Measurements from ENCODE around the gene HSPA12B. TPM values are rescaled to one million over a fixed set of nuclear protein-coding genes. Genes with fewer than 3 reads are reported as not detected.

HSPA12B gene
- total and polyA plus RNA-seq, 2 of the 8 experiments (the other 6 are each of a cell fraction or from before 2014, with no cell fraction given) = 2.2 to 4.3 TPM

- no peaks in the 10 kb centered on the region for H3K79me1 ChIP-seq (ENCODE audit: low read depth, low read length)
- 85% methylated on average over 4 of the region's 4 CpGs; no CpG with 5 or more reads in 1 of the 2 experiments for WGBS, 2 experiments (ENCODE audit: extremely low coverage in 1 of 2, insufficient coverage in 1 of 2, insufficient read length in 1 of 2, insufficient replicate concordance in 2 of 2, low coverage in 1 of 2, low lambda C conversion rate in 2 of 2, missing lambda C conversion rate in 1 of 2)
- H2BK120ac ChIP-seq (replicated peaks; ENCODE audit: low read depth, low read length) = no peak overlapping the region
- ChIA-PET CTCF (ENCODE audit: partially characterized antibody) (interaction anchor here (0.8 to 17.6 kb wide), 9 partner anchors 9 to 58 kb away, joined by 3 to 221 read pairs (median 5); partner anchors contain the start of genes CENPB and SIGLEC1), POLR2A (ENCODE audit: partially characterized antibody) (interaction anchor here (0.7 kb wide), 1 partner anchor 511 kb away, joined by 3 read pairs; no protein-coding TSS in a partner anchor)
- peaks cover 1 to 23% (median 18%) of the 10 kb centered on the region in 4 experiments; a peak in 6 of 7 replicates for H3K27me3 ChIP-seq (replicated peaks in 1 of 4; ENCODE audit: control insufficient read depth in 3 of 4, extremely low read depth in 1 of 4, insufficient read depth in 3 of 4, low read length in 3 of 4)
- no peak overlapping the region for H2BK15ac ChIP-seq (ENCODE audit: low read length)
- no peaks in the 10 kb centered on the region for H3K9me3 ChIP-seq (ENCODE audit: insufficient read depth in 2 of 2, low read depth in 1 of 2, low read length in 1 of 2)
- H4K8ac ChIP-seq (ENCODE audit: extremely low read depth, insufficient read depth, low read length) = no peak overlapping the region
- no peak overlapping the region for H3K9ac ChIP-seq (replicated peaks in 1 of 4; ENCODE audit: extremely low read depth in 1 of 4, low read depth in 3 of 4, low read length in 3 of 4)
- 0 out of 2 replicates have a peak, but pooled peaks cover 2% of the 10 kb centered on the region for H3K23me2 ChIP-seq (ENCODE audit: low read depth, low read length)
- no peak overlapping the region for H3K56ac ChIP-seq (replicated peaks; ENCODE audit: insufficient read length, low read depth, low read length)
- H4K5ac ChIP-seq (ENCODE audit: insufficient read length, low read depth, low read length) = no peak overlapping the region
- no peak overlapping the region for H2BK12ac ChIP-seq (ENCODE audit: low read depth, low read length)
- no peak overlapping the region for H3K4me3 ChIP-seq (ENCODE audit: extremely low read depth in 1 of 4, insufficient read depth in 2 of 4, low read depth in 3 of 4, low read length in 4 of 4)
- H2BK20ac ChIP-seq (ENCODE audit: low read length) = no peak overlapping the region
- no peak for FAIRE-seq
- H3K4me1 ChIP-seq (replicated peaks in 1 of 4; ENCODE audit: control insufficient read depth in 3 of 4, insufficient read depth in 4 of 4, low read length in 3 of 4) = peaks cover 0 to 34% (median 23%) of the 10 kb centered on the region in 4 experiments; a peak in 5 of 7 replicates
- H3K4ac ChIP-seq (replicated peaks; ENCODE audit: insufficient read length, low read depth, low read length) = no peak overlapping the region
- H3K27ac ChIP-seq (ENCODE audit: low read depth, low read length) = no peak overlapping the region
- DNase-seq (ENCODE audit: low read depth in 1 of 2, low spot score in 2 of 2) = no peak
- no peak overlapping the region for H3K14ac ChIP-seq (ENCODE audit: insufficient read length)
- H4K91ac ChIP-seq (replicated peaks; ENCODE audit: insufficient read length, low read length) = no peak overlapping the region
- no peaks in the 10 kb centered on the region for H4K20me1 ChIP-seq (replicated peaks in 1 of 2; ENCODE audit: control insufficient read depth in 1 of 2, insufficient read depth in 2 of 2, low read length in 2 of 2)
- no peak overlapping the region for H2AFZ ChIP-seq (ENCODE audit: low read length)
- H2AK5ac ChIP-seq (ENCODE audit: low read depth, low read length) = no peak overlapping the region
- no peaks in the 10 kb centered on the region for H3K79me2 ChIP-seq (ENCODE audit: control insufficient read depth in 1 of 2, insufficient read depth in 2 of 2, low read length in 2 of 2)
- no peaks in the 10 kb centered on the region for H3K36me3 ChIP-seq (ENCODE audit: control insufficient read depth in 2 of 4, insufficient read depth in 4 of 4, low read length in 3 of 4)
- H3K23ac ChIP-seq (ENCODE audit: insufficient read length) = no peak overlapping the region
- no peak overlapping the region for H3K4me2 ChIP-seq (ENCODE audit: insufficient read depth in 1 of 2, low read depth in 2 of 2, low read length in 2 of 2)
- no peak overlapping the region for H3K18ac ChIP-seq (ENCODE audit: extremely low read depth, low read length)
- H2BK5ac ChIP-seq (ENCODE audit: low read depth, low read length) = no peak overlapping the region
- TF ChIP-seq BACH1 (IDR thresholded peaks at IDR 0.05; ENCODE audit: low read length) (no peak), EGR1 (IDR thresholded peaks at IDR 0.05; ENCODE audit: borderline replicate concordance, low read depth, low read length) (no peak), TAF7 (optimal IDR thresholded peaks at IDR 0.05; ENCODE audit: borderline replicate concordance, low read depth, low read length) (no peak), ASH2L (IDR thresholded peaks at IDR 0.05; ENCODE audit: low read length) (no peak), RFX5 (IDR thresholded peaks at IDR 0.05; ENCODE audit: borderline replicate concordance, low read depth, low read length) (no peak), JUND (IDR thresholded peaks at IDR 0.05; ENCODE audit: low read length) (no peak), KDM1A (IDR thresholded peaks at IDR 0.05; ENCODE audit: borderline replicate concordance, low read length) (no peak), KDM4A (IDR thresholded peaks at IDR 0.05; ENCODE audit: low read depth, low read length, severe bottlenecking) (no peak), TEAD4 (IDR thresholded peaks at IDR 0.05; ENCODE audit: low read depth, low read length) (no peak), TAF1 (IDR thresholded peaks at IDR 0.05; ENCODE audit: low read depth, low read length) (no peak), SP1 (IDR thresholded peaks at IDR 0.05; ENCODE audit: low read depth, low read length) (no peak), CBX8 (IDR thresholded peaks at IDR 0.05; ENCODE audit: borderline replicate concordance, low read depth, low read length) (no peak), CHD2 (IDR thresholded peaks at IDR 0.05; ENCODE audit: low read length) (no peak), POLR2AphosphoS5 (IDR thresholded peaks at IDR 0.05; ENCODE audit: low read depth, low read length) (no peak), CBX5 (IDR thresholded peaks at IDR 0.05; ENCODE audit: low read depth, low read length) (no peak)
Observed at GRCh38 chr20:3735768-3736167, 3.3 kb downstream of the HSPA12B start.

All from H1 (cell line).